ENCODE data around the gene RBM48.

DNA sequence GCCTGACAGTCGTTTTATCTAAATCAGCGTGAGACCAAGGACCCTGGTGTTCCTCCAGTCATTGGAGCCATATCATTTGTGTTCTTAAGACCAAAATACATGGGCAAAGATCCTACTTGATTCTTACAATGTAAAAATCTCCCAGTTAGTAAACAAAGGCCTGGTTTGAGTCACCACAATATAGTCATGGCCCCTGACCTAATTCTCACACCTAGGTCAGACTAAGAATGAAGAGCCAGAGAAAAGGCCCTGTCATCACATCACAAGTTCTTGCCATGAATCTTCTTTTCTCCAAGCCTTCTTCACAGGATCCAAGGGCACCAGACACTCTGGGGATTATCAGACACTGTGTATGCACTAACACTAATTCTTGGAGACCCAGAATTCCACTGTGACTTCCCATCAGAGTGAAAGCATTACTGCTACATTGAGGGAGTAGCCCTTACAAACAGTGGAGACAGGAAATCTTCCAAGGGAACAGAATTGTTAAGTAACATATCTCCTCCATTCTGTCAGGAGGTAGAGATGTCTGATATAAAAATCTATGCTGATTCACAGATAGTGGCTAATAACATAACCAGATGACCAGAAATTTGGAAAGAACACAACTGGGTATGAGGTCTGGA lies 43.2 kb upstream of the RBM48 start:
- TF ChIP-seq EZH2 (IDR thresholded peaks at IDR 0.05; ENCODE audit: low read length, unreplicated experiment) (no peak), CTCF (conservative IDR thresholded peaks at IDR 0.05; ENCODE audit: low read depth, low read length) (no peak)

All from PC-3 (cell line).